ENCODE measurements around the gene TOMM70. TPM values are rescaled to one million over a fixed set of nuclear protein-coding genes. Genes with fewer than 3 reads are reported as not detected.
A peak's percentile ranks its signal among the peaks of the same experiment; 100 is the strongest.

The TOMM70 gene
- total and polyA plus RNA-seq, 4 experiments from 2014 or later = 16.2 to 37.5 (median 28.3) TPM

- POLR2A ChIA-PET (ENCODE audit: partially characterized antibody) = no interaction called here
- no peak for DNase-seq
- H3K27me3 ChIP-seq (ENCODE audit: insufficient read depth, low read length) = no peaks in the 10 kb centered on the region
Observed at GRCh38 chr3:100437721-100438622, 37.1 kb upstream of the TOMM70 start.

GRCh38 chr3:100436951-100437350 is 36.1 kb upstream of the TOMM70 start:
- H3K4me3 ChIP-seq (ENCODE audit: low read length in 2 of 2) = no peak overlapping the region
- H3K36me3 ChIP-seq (ENCODE audit: insufficient read depth, low read length) = no peaks in the 10 kb centered on the region
- peaks cover 7% of the 10 kb centered on the region for H3K4me1 ChIP-seq (ENCODE audit: insufficient read depth, low read length)
- Mint-ChIP-seq H3K36me3 (no peaks in the 10 kb centered on the region), H3K27ac (no peak overlapping the region), H3K9me3 (peaks cover 0 to 6% (median 0%) of the 10 kb centered on the region in 8 donors), H3K4me3 (no peak overlapping the region), H3K4me1 (peaks cover 7 to 9% (median 8%) of the 10 kb centered on the region in 4 donors), H3K27me3 (no peaks in the 10 kb centered on the region)
- H3K27me3 ChIP-seq (ENCODE audit: insufficient read depth, low read length) = no peaks in the 10 kb centered on the region
- ChIA-PET POLR2A (ENCODE audit: partially characterized antibody) (no interaction called here), CTCF (ENCODE audit: partially characterized antibody) (interaction anchor here (1.4 kb wide), 1 partner anchor 26 kb away, joined by 6 read pairs; no protein-coding TSS in a partner anchor)
- intact Hi-C loops (cut with micrococcal nuclease) = no loop called here
- DNase-seq = no peak
- no peaks in the 10 kb centered on the region for H3K9me3 ChIP-seq (ENCODE audit: control insufficient read depth in 1 of 2, low read length in 2 of 2)
- no peak overlapping the region for H3K27ac ChIP-seq (ENCODE audit: low read depth, low read length)

More at GRCh38 chr3:100437721-100438622, 37.1 kb upstream of the TOMM70 start:
- CTCF ChIA-PET (ENCODE audit: partially characterized antibody) = interaction anchor here (1.4 kb wide), 1 partner anchor 25 kb away, joined by 6 read pairs; no protein-coding TSS in a partner anchor
- H3K9me3 ChIP-seq (ENCODE audit: control insufficient read depth in 1 of 2, low read length in 2 of 2) = no peaks in the 10 kb centered on the region
- H3K4me1 ChIP-seq (ENCODE audit: insufficient read depth, low read length) = peaks cover 7% of the 10 kb centered on the region
- intact Hi-C loops (cut with micrococcal nuclease) = no loop called here
- Mint-ChIP-seq H3K4me1 (peaks cover 7 to 9% (median 8%) of the 10 kb centered on the region in 4 donors), H3K36me3 (no peaks in the 10 kb centered on the region), H3K4me3 (no peak overlapping the region), H3K9me3 (peaks cover 0 to 6% (median 0%) of the 10 kb centered on the region in 8 donors), H3K27ac (no peak overlapping the region), H3K27me3 (no peaks in the 10 kb centered on the region)
- H3K27ac ChIP-seq (ENCODE audit: low read depth, low read length) = no peak overlapping the region
- H3K4me3 ChIP-seq (ENCODE audit: low read length in 2 of 2) = no peak overlapping the region
- no peaks in the 10 kb centered on the region for H3K36me3 ChIP-seq (ENCODE audit: insufficient read depth, low read length)

GRCh38 chr3:100429187-100429716 is 28.4 kb upstream of the TOMM70 start:
- Histone ChIP-seq H3K4me3 (ENCODE audit: low read length in 2 of 2) (no peak overlapping the region), H3K36me3 (ENCODE audit: insufficient read depth, low read length) (no peaks in the 10 kb centered on the region), H3K9me3 (ENCODE audit: control insufficient read depth in 1 of 2, low read length in 2 of 2) (no peaks in the 10 kb centered on the region), H3K27ac (ENCODE audit: low read depth, low read length) (no peak overlapping the region), H3K27me3 (ENCODE audit: insufficient read depth, low read length) (peaks cover 5% of the 10 kb centered on the region), H3K4me1 (ENCODE audit: insufficient read depth, low read length) (no peaks in the 10 kb centered on the region)
- Mint-ChIP-seq H3K4me1 (no peaks in the 10 kb centered on the region), H3K36me3 (peaks cover 0 to 3% of the 10 kb centered on the region in 2 donors), H3K27me3 (peaks cover 6 to 7% of the 10 kb centered on the region in 2 donors), H3K27ac (no peak overlapping the region), H3K9me3 (no peaks in the 10 kb centered on the region), H3K4me3 (no peak overlapping the region)
- DNase-seq = no peak
- POLR2A ChIA-PET (ENCODE audit: partially characterized antibody) = no interaction called here
- CTCF ChIA-PET (ENCODE audit: partially characterized antibody) = no interaction called here
- intact Hi-C loops (cut with micrococcal nuclease) = no loop called here

- no peak for DNase-seq
- no peaks in the 10 kb centered on the region for H3K4me1 Mint-ChIP-seq
- Histone ChIP-seq H3K27ac (ENCODE audit: low read depth, low read length) (no peak overlapping the region), H3K9me3 (ENCODE audit: control insufficient read depth in 1 of 2, low read length in 2 of 2) (no peaks in the 10 kb centered on the region), H3K36me3 (ENCODE audit: insufficient read depth, low read length) (no peaks in the 10 kb centered on the region), H3K27me3 (ENCODE audit: insufficient read depth, low read length) (peaks cover 5% of the 10 kb centered on the region), H3K4me3 (ENCODE audit: low read length in 2 of 2) (no peak overlapping the region), H3K4me1 (ENCODE audit: insufficient read depth, low read length) (no peaks in the 10 kb centered on the region)
- intact Hi-C loops (cut with micrococcal nuclease) = no loop called here
- no peak overlapping the region for H3K4me3 Mint-ChIP-seq
- H3K9me3 Mint-ChIP-seq = no peaks in the 10 kb centered on the region
- peaks cover 6 to 8% of the 10 kb centered on the region in 2 donors for H3K27me3 Mint-ChIP-seq
- ChIA-PET POLR2A (ENCODE audit: partially characterized antibody) (no interaction called here), CTCF (ENCODE audit: partially characterized antibody) (no interaction called here)
- peaks cover 0 to 3% of the 10 kb centered on the region in 2 donors for H3K36me3 Mint-ChIP-seq
- no peak overlapping the region for H3K27ac Mint-ChIP-seq
Observed at GRCh38 chr3:100427699-100428098, 26.8 kb upstream of the TOMM70 start.

GRCh38 chr3:100426067-100426682 is 25.3 kb upstream of the TOMM70 start:
- Histone ChIP-seq H3K36me3 (ENCODE audit: insufficient read depth, low read length) (no peaks in the 10 kb centered on the region), H3K27ac (ENCODE audit: low read depth, low read length) (no peak overlapping the region), H3K9me3 (ENCODE audit: control insufficient read depth in 1 of 2, low read length in 2 of 2) (no peaks in the 10 kb centered on the region), H3K27me3 (ENCODE audit: insufficient read depth, low read length) (peaks cover 5% of the 10 kb centered on the region), H3K4me1 (ENCODE audit: insufficient read depth, low read length) (no peaks in the 10 kb centered on the region), H3K4me3 (ENCODE audit: low read length in 2 of 2) (no peak overlapping the region)
- Mint-ChIP-seq H3K36me3 (peaks cover 0 to 3% of the 10 kb centered on the region in 2 donors), H3K4me3 (no peak overlapping the region), H3K9me3 (no peaks in the 10 kb centered on the region), H3K27me3 (peaks cover 6 to 10% of the 10 kb centered on the region in 2 donors), H3K27ac (no peak overlapping the region), H3K4me1 (no peaks in the 10 kb centered on the region)
- CTCF ChIA-PET (ENCODE audit: partially characterized antibody) = interaction anchor here (1.2 kb wide), 1 partner anchor 37 kb away, joined by 3 read pairs; no protein-coding TSS in a partner anchor
- no peak for DNase-seq
- intact Hi-C loops (cut with micrococcal nuclease) = no loop called here
- POLR2A ChIA-PET (ENCODE audit: partially characterized antibody) = no interaction called here

- no peaks in the 10 kb centered on the region for H3K4me1 Mint-ChIP-seq
- H3K9me3 ChIP-seq (ENCODE audit: control insufficient read depth in 1 of 2, low read length in 2 of 2) = no peaks in the 10 kb centered on the region
- intact Hi-C loops (cut with micrococcal nuclease) = no loop called here
- no peak overlapping the region for H3K27ac ChIP-seq (ENCODE audit: low read depth, low read length)
- H3K36me3 Mint-ChIP-seq = peaks cover 0 to 3% of the 10 kb centered on the region in 2 donors
- H3K4me1 ChIP-seq (ENCODE audit: insufficient read depth, low read length) = no peaks in the 10 kb centered on the region
- H3K36me3 ChIP-seq (ENCODE audit: insufficient read depth, low read length) = no peaks in the 10 kb centered on the region
- H3K27me3 Mint-ChIP-seq = peaks cover 6 to 10% of the 10 kb centered on the region in 2 donors
- H3K9me3 Mint-ChIP-seq = no peaks in the 10 kb centered on the region
- no peak for DNase-seq
- no peak overlapping the region for H3K4me3 ChIP-seq (ENCODE audit: low read length in 2 of 2)
- H3K27ac Mint-ChIP-seq = no peak overlapping the region
- POLR2A ChIA-PET (ENCODE audit: partially characterized antibody) = no interaction called here
- peaks cover 5% of the 10 kb centered on the region for H3K27me3 ChIP-seq (ENCODE audit: insufficient read depth, low read length)
- CTCF ChIA-PET (ENCODE audit: partially characterized antibody) = interaction anchor here (1.2 kb wide), 1 partner anchor 38 kb away, joined by 3 read pairs; no protein-coding TSS in a partner anchor
- no peak overlapping the region for H3K4me3 Mint-ChIP-seq
Observed at GRCh38 chr3:100425316-100425715, 24.4 kb upstream of the TOMM70 start.

- DNase-seq = no peak
- POLR2A ChIA-PET (ENCODE audit: partially characterized antibody) = no interaction called here
Observed at GRCh38 chr3:100424261-100424660, 23.4 kb upstream of the TOMM70 start.

More at GRCh38 chr3:100424261-100424660, 23.4 kb upstream of the TOMM70 start:
- Histone ChIP-seq H3K4me1 (ENCODE audit: insufficient read depth, low read length) (no peaks in the 10 kb centered on the region), H3K27me3 (ENCODE audit: insufficient read depth, low read length) (peaks cover 5% of the 10 kb centered on the region), H3K9me3 (ENCODE audit: control insufficient read depth in 1 of 2, low read length in 2 of 2) (no peaks in the 10 kb centered on the region), H3K4me3 (ENCODE audit: low read length in 2 of 2) (no peak overlapping the region), H3K36me3 (ENCODE audit: insufficient read depth, low read length) (no peaks in the 10 kb centered on the region), H3K27ac (ENCODE audit: low read depth, low read length) (no peak overlapping the region)
- intact Hi-C loops (cut with micrococcal nuclease) = no loop called here
- Mint-ChIP-seq H3K4me3 (no peak overlapping the region), H3K9me3 (peaks cover 0 to 4% (median 0%) of the 10 kb centered on the region in 8 donors), H3K27ac (peak overlapping the region in 1 of 7 donors; percentile 43), H3K4me1 (no peaks in the 10 kb centered on the region), H3K27me3 (peaks cover 6 to 10% of the 10 kb centered on the region in 2 donors), H3K36me3 (peaks cover 0 to 3% of the 10 kb centered on the region in 2 donors)
- CTCF ChIA-PET (ENCODE audit: partially characterized antibody) = no interaction called here

Measured in CD4-positive, alpha-beta memory T cell (primary cell).